Superior temporal gyrus (tissue), 1 donor: ENCODE results near the gene ONECUT3.
"Not testable (repeated sequence)": the region's sequence is repeated elsewhere in the genome, so short reads cannot be mapped to it uniquely, and the experiment has no call there.

Experiments
- DNase-seq: peaks from one replicate; pipeline ENCODE4 v3.0.0-alpha.2; 2016; ENCODE audit errors: extremely low spot score

Gene ONECUT3

GRCh38 chr19:1752757-1753728 is at the start of gene ONECUT3:
TSS of gene ONECUT3 (plus strand) at chr19:1753506. CDS start at chr19:1753663, 157 bp downstream.
- DNase-seq = no peak

DNA sequence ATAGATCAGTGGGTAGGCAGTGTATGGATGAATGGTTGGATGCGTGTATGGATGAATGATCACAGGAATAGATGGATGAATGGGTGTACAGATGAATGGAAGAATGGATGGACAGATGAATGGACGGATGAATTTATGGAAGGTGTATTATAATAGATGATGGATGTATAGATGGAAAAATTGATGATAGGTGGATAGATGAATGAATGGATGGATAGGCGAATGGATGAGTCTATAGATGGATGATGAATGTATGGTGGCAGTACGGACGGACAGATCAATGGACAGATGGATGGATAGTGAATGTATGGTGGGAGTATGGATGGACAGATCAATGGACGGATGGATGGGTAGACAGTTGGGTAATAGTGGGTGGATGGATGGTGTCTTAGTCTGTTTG is 49.0 kb upstream of the ONECUT3 start:
- no peak for DNase-seq

- DNase-seq = no peak
Measured at GRCh38 chr19:1705367-1705766, 47.9 kb upstream of the ONECUT3 start.

DNA sequence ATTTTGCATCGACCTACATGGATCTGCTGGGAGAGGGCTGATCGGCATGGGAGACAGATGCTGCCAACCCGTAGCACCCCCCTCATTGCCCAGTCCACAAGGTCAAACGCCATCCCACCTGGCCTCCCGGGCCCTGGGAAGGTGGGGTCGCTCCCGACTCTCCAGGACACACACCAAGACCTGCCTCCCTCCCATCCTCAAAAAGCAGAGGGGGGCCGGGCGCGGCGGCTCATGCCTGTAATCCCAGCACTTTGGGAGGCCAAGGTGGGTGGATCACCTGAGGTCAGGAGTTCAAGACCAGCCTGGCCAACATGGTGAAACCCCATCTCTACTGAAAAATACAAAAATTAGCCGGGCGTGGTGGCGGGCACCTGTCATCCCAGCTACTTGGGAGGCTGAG is 46.7 kb upstream of the ONECUT3 start:
- DNase-seq = not testable (repeated sequence)

GRCh38 chr19:1707240-1707639 is 46.1 kb upstream of the ONECUT3 start:
- DNase-seq = no peak

DNA sequence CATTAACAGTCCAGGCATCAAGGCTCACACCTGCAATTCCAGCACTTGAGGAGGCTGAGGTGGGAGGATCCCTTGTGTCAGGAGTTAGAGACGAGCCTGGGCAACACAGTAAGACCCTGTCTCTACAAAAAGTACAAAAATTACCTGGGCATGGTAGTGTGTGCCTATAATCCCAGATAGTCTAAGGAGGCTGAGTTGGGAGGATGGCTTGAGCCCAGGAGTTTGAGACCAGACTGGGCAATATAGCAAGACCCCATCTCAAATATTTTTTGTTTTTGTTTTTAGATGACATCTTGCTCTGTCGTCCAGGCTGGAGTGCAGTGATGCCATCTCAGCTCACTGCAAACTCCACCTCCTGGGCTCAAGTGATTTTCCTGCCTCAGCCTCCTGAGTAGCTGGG is 40.1 kb upstream of the ONECUT3 start:
- DNase-seq = no peak

DNA sequence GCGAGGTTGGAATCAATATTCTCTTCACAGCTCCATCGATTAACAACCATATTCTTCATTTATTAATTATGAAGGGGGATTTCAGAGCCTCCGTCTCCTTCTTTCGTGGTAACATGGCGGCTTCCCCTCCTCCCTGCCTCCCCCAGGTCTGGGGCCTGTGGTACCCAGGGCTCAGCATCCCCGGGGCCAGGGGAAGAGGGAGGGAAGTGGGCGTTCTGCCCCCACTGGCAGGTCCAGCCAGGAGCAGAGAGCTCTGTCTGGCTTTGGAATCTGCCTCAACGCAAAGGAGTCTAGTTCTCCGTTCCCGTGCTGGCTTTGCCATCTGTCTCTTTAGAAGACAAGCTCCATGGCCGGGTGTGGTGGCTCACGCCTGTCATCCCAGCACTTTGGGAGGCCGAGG is 37.8 kb upstream of the ONECUT3 start:
- no peak for DNase-seq

DNA sequence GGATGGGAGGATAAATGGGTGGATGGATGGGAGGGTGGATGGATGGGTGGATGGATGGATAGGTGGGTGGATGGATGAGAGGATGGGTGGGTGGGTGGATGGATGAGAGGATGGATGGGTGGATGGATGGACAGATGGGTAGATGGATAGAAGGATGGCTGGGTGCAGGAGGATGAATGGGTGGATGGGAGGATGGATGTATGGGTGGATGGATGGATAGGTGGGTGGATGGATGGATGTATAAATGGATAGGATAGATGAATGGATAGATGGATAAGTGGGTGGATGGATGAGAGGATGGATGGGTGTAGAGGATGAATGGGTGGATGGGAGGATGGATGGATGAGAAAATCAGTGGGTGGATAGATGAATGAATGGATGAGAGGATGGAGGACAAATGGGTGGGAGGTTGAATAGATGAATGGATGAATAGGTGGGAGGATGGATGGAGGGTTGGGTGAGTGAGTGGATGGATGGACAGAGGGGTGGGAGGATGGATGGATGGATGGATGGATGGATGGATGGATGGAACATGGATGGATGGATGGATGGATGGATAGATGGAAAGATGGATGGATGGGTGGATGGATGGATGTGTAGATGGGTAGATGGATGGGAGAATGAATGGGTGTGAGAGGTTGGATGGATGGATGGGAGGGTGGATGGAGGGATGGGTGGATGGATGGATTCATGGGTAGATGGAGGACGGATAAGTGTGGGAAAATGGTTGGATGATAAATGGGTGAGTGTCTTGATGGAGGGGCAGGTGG is 35.9 kb upstream of the ONECUT3 start:
- no peak for DNase-seq

DNA sequence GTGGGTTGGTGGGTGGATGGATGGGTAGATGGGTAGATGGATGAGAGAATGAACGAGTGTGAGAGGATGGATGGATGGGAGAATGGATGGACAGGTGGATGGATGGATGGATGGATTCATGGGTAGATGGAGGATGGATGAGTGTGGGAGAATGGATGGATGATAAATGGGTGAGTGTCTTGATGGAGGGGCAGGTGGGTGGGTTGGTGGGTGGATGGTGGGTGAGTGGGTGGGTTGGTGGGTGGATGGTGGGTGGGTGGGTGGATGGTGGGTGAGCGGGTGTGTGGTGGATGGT is 35.4 kb upstream of the ONECUT3 start:
- DNase-seq = no peak

GRCh38 chr19:1718420-1719291 is 34.6 kb upstream of the ONECUT3 start:
- DNase-seq = no peak

DNA sequence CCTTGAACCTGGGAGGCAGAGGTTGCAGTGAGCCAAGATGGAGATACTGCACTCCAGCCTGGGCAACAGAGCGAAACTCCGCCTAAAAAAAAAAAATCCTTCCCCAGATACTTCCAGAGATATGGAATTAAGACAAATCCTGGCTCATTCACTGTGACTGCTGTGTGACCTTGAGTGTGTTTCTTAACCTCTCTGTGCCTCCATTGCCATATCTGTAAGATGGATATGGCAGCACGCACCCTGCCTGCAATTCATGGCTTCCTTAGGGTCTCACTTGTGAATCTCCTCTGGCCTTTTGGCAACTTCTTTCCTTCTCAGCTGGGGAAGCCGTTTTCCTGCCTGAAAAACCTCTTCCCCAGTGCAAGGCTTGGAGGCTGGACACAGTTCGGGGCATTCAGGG is 33.8 kb upstream of the ONECUT3 start:
- no peak for DNase-seq

DNA sequence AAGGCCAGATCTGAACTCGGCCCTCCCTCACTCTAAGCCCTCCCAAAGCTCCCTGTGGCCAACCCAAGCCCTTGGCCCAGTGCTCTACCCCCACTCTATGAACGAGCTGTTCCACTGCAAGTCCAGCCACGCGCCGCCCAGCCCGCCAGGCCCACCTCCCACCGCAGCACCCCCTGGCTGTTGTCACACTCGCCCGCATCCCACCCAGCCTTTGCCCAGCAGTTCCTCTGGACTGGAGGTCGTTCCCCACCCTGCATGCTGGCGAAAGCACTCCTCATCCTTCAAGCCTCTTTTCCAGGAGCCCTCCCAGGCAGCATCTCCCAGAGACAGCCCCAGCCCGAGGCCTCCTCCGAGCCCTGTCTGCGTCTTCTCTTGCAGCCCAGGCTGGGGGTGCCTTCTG is 33.1 kb upstream of the ONECUT3 start:
- no peak for DNase-seq

DNA sequence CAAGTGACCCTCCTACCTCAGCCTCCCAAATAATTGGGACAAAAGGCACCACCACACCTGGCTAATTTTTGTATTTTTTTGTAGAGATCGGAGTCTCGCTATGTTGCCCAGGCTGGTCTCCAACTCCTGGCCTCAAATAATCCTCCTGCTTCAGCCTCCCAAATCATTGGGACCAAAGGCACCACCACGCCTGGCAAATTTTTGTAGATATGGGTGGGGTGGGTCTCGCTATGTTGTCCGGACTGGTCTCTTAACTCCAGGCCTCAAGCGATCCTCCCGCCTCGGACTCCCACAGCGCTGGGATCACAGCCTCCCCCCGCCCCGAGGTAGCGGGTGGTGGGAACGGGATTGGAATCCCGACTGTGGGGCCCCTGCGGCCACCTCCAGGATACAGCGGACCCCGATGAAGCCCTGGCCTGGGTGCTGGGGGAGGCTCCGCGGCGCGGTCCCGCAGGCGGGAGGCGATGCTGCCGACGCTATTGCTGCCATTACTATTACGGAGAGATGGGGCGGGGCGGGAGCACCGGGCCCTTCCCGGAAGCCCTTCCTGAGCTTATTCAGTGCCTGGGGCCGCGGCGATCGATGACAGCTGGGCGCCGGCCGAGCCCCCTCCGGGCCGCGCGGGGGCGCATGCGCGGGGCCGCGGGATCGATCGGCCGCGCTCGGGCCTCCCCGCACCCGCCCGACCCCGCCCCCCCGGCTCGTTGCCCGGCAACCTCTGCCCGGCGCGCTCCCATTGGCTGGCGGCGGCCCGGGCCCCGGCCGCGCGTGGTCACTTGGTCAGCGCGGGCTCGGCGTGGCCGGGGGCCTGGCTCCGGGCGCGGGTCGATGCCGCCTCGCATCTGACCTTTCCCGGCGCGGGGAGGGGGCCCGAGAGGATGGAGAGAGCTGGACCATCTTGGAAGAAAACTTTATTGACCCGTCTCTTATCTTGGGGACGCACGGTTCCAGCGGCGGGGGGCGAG is 27.9 kb upstream of the ONECUT3 start:
- DNase-seq = peak; percentile 48

- no peak for DNase-seq
Measured at GRCh38 chr19:1728816-1729567, 24.3 kb upstream of the ONECUT3 start.

DNA sequence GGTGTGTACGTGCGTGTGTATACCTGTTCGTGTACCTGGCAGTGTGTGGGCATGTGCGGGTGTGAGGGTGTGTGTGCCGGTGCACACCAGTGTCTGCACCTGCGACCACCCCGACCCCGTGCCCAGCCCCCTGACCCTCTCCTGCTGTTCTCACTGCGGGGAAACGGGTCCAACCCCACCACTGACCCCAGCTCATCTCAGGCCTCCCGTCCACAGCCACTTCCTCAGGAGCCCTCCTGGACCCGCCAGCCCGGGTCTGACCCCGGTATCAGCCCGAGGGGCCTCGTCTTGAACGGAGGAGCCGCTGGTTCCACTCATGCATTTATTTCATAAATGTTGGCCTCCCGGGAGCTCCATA is 23.8 kb upstream of the ONECUT3 start:
- DNase-seq = no peak

DNA sequence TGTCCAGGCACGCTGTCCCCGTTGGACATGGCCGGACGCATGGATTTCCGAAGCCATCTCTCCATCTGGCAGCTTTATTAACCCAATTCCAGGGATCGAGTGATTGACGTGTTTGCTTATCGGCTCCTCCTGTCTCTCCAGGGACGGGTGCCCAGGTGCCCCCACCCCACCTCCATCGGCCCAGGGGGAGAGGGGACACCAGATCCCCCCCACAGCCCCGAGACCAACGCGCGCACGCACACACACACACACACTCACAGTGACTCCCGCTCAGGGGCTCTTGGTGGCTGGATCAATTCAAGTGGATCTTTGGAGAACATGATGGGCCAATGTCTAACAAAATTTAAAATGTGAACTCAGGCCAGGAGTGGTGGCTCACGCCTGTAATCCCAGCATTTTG is 23.1 kb upstream of the ONECUT3 start:
- no peak for DNase-seq

- DNase-seq = no peak
Measured at GRCh38 chr19:1734321-1734966, 18.9 kb upstream of the ONECUT3 start.

- DNase-seq = no peak
Measured at GRCh38 chr19:1736280-1736679, 17.0 kb upstream of the ONECUT3 start.

GRCh38 chr19:1736927-1737326 is 16.4 kb upstream of the ONECUT3 start:
- DNase-seq = no peak
